ENCODE measurements around the gene SGSH.
"Not testable (repeated sequence)": the region's sequence is repeated elsewhere in the genome, so short reads cannot be mapped to it uniquely, and the experiment has no call there.

The SGSH gene

GRCh38 chr17:80212109-80212508 is 8.0 kb downstream of the SGSH start:
- no peak for DNase-seq (ENCODE audit: low read depth in 1 of 2, low spot score in 1 of 2)

DNA sequence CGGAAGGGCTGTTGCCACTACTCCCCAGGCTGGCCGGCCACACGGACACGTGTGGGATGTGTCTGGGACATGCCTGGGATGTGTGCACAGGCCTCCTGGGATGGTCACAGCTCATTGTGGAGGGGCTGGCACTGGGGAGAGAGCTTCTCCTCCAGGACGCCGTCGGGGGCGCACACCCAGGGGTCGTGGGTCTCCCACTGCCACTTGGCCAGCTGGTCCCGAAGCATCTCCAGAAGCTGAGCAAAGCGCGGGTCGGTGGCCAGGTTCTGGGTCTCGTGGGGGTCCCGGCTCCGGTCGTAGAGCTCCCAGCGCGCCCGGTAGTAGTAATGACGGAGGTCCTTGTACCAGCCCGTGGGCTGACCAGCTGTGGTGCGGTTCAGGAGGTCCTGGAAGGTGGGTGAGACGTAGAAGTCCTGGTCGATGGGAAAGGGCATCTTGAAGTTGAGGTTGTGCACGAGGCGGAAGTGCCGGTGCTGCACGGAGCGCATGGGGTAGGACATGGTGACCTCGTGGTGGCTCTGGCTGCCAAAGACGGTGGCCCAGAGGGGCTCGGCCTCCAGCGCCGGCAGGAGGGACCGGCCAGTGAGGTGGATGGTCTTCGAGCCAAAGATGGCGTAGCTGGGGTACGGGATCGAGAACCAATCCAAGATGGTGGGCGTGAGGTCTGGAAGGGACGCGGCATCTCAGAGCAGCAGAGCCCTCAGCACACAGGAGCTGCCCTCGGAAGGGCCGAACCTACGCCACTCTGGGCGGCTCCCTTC is 9.6 kb downstream of the SGSH start:
- no peak for DNase-seq (ENCODE audit: low read depth in 1 of 2, low spot score in 1 of 2)

DNA sequence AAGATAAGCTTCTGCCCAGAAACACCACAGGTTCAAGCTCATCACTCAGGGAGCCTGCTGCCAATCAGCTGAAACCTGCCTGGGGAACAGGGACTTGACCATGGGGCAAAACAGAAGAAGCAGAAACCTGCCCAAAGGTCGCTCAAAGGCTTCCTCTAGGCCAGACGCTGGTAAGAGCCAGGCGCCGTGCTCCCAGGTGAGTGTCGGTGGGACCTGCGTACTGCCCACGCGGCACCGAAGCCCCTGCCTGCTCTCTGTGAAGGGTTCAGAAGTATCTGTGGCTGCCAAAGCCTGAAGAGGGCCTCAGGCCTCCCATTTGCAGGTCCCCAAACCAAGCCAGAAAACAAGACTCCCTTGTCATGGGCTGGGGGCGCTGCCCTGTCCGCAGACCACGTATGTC is 10.4 kb downstream of the SGSH start:
- no peak for DNase-seq (ENCODE audit: low read depth in 1 of 2, low spot score in 1 of 2)

DNA sequence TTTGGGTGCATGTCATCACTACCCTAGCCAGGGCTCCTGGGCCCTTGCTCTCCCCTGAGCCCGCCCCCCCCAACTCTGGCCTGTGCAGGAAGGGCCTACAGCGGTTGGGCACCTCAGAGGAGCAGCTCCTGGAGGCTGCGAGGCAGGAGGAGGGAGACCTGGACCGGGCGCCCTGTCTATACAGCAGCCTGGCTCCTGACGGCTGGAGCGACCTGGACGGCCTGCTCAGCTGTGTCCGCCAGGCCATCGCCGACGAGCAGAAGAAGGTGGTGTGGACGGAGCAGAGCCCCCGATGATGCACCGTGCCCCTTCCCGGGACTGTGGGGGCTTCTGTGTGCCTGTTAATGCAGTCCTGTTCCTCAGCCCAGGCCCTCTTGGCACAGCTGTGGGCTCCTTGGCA is 12.1 kb downstream of the SGSH start:
- no peak for DNase-seq (ENCODE audit: low read depth in 1 of 2, low spot score in 1 of 2)

DNA sequence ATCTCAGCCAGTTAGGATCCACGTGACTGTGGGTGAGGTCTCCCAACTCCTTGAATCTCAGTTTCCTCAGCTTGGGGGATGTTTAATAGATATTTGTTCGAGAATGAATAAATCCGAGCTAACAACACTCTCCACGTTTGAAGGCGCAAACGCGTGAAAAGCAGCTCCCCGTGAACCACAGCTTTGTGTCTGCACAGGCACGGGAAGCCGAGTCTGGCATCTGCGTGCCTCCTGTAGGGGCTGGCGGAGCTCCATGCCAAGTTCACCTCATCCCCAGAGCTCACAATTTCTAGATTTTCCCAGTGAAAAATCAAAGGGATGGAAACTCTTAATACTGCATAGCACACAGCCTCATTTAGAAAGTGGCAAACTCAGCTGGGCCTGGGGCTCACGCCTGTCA is 14.3 kb downstream of the SGSH start:
- DNase-seq (ENCODE audit: low read depth in 1 of 2, low spot score in 1 of 2) = no peak

- DNase-seq (ENCODE audit: low read depth in 1 of 2, low spot score in 1 of 2) = no peak
Measured at GRCh38 chr17:80204626-80205468, 15.3 kb downstream of the SGSH start.

GRCh38 chr17:80203471-80203963 is 16.6 kb downstream of the SGSH start:
- DNase-seq (ENCODE audit: low read depth in 1 of 2, low spot score in 1 of 2) = no peak

DNA sequence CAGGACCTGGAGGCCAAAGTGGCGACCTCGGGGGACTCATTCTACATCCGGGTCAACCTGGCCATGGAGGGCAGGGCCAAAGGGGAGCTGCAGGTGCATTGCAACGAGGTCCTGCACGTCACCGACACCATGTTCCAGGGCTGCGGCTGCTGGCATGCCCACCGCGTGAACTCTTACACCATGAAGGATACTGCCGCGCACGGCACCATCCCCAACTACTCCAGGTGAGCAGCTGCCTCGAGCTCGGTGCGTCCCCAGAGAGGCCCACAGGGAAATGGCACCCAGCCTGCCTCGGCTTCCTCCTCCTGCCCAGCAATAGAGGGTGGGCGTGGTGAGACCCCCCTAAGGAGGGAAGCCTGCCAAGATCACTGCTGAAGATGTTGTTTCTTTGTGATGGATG is 17.9 kb downstream of the SGSH start:
- no peak for DNase-seq (ENCODE audit: low read depth in 1 of 2, low spot score in 1 of 2)

DNA sequence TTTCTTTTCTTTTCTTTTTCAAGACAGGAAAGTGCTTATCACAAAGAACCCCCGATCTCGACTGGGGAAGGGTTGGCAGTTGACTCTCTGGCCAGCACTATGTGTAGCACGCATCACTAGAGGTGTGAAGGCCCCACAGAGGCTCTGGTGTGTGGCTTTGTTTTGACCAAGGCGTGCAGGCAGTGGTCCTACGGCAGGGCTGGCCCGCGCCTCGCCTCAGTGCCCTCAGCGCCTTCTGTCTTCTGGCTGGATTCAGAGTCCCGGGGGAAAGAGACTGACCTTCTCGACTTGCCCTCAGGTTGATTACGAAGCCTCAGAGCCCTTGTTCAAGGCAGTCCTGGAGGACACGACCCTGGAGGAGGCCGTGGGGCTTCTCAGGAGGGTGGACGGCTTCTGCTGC is 18.7 kb downstream of the SGSH start:
- no peak for DNase-seq (ENCODE audit: low read depth in 1 of 2, low spot score in 1 of 2)

DNA sequence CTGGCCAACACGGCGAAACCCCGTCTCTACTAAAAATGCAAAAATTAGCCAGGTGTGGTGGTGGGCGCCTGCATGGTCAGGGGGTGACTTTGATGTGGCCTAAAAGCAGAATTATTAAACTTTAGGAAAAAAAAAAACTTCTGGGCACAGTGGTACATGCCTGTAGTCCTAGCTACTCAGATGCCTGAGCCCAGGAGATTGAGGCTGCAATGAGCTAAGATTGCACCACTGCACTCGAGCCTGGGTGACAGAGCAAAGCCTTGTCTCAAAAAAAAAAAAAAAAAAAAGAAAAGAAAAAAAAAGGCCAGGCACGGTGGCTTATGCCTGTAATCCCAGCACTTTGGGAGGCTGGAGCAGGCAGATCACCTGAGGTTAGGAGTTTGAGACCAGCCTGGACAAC is 20.8 kb downstream of the SGSH start:
- not testable (repeated sequence) for DNase-seq (ENCODE audit: low read depth in 1 of 2, low spot score in 1 of 2)

- DNase-seq (ENCODE audit: low read depth in 1 of 2, low spot score in 1 of 2) = no peak
Measured at GRCh38 chr17:80198144-80198661, 21.9 kb downstream of the SGSH start.

DNA sequence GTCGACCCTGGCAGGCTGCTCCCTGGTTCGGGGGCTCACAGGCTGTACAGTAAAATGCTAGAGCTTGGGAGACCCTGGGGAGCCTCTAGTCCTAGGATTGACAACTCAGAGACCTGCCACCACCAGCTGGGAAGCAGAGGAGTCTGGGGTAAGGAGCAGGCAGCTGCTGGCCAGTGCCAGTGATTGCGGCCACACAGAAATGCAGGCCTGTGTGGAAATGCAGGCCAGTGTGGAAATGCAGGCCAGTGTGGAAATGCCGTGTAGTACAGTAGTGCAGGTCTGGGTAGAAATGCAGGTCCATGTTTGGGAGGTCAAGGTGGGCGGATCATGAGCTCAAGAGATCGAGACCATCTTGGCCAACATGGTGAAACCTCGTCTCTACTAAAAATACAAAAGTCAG is 23.5 kb downstream of the SGSH start:
- DNase-seq (ENCODE audit: low read depth in 1 of 2, low spot score in 1 of 2) = no peak

DNA sequence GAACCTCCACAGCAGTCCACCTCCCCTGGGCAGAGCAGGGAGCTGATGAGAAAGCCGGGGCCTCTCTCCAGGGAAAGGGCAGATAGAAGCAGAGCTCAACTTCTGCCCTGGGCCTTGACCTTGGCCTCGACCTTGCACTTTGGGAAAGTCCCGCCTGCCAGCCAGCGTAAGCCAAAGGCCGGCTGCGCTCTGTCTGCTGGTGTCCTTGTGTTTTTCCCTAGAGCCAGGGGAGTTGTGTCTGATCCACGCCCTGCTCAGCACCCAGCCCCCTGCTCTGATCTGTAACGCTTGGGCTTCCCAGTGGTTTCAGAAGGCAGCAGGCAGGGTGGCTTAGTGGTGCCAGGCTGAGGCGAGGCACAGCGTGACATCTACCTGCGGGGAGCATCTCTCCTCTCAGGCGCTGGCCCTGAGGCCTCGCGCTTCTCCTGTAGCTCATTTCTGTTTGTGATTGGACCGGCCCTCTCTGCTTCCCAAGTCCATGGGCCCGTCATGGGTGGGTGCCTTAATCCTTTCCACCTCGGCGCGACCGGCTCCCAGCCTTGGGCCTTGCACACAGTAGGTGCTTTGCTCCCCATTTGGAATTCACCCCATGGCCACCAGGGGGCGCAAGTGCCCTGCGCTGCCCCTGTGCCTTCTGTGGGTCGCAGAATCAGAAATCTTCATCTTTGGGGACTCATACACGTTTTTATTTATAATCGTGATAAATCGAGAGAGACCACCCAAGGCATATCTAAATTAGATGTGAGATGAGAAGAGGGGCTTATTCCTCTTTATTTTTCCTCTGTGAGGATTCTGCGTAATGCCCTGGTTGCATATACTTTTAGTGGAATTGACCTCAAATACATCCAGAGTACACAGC is 24.2 kb downstream of the SGSH start:
- DNase-seq (ENCODE audit: low read depth in 1 of 2, low spot score in 1 of 2) = peak; percentile 40 to 51

DNA sequence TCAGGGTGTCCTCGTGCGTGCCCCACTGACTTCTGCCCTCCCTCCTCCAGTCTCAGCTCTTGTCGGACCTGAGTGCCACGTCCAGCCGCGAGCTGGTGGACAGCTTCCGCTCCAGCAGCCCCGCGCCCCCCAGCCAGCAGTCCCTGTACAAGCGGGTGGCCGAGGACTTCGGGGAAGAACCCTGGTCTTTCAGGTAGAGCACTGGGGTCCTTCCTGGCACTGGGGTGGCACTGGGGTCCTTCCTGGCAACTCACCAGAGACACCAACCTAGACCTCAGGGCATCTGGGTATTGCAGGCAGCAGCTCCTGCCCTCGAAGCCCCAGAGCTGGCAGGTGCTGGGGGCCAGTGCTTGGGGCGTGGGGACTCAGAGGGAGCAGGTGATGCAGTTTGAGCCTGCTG is 25.0 kb downstream of the SGSH start:
- DNase-seq (ENCODE audit: low read depth in 1 of 2, low spot score in 1 of 2) = no peak

GRCh38 chr17:80191865-80192661 is 28.1 kb downstream of the SGSH start:
- no peak for DNase-seq (ENCODE audit: low read depth in 1 of 2, low spot score in 1 of 2)

DNA sequence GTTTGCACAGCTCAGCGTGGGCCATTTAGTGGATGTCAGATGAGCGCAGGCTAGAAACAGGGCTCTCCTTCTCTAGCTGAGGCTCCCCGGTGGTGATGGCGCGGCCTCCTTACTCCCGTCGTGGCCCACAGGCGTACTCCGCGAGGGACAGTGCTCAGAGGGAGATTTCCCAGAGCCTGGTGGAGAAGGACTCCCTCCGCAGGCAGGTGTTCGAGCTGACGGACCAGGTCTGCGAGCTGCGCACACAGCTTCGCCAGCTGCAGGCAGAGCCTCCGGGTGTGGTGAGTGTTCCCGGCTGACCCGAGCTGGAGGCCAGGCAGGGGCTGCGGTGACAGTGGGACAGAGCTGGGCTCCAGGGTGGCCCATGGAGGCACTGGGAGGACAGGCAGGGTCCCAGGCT is 28.9 kb downstream of the SGSH start:
- no peak for DNase-seq (ENCODE audit: low read depth in 1 of 2, low spot score in 1 of 2)

DNA sequence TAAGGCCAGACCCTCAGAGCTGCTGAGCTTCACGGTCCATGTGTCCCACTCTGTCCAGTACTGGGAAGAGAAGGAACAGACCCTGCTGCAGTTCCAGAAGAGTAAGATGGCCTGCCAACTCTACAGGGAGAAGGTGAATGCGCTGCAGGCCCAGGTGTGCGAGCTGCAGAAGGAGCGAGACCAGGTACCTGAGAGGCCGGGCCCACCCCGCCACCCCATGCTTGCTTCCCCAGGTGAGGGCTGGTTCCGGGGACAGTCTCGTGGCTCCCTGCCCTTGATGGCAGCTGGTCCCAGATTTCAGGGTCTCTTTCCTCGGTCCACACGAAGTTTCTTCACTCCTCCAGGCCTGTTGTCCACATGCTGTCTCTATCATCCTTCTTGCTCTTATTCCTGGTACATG is 29.4 kb downstream of the SGSH start:
- no peak for DNase-seq (ENCODE audit: low read depth in 1 of 2, low spot score in 1 of 2)

DNA sequence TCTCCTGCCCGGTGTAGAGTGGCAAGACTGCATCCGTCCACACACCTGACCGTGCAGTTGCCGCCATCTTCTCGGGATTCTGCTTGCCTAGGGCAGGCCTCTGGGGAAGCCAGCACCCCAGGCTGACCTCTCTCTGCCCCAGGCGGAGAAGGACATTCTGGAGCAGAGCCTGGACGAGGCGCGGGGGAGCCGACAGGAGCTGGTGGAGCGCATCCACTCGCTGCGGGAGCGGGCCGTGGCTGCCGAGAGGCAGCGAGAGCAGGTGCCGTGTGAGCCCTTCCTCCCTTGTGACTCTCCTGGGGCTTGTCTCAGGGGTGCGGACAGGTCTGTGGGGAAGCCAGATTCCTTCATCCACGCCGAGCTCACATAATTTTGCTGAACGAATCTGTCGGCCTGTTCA is 30.5 kb downstream of the SGSH start:
- no peak for DNase-seq (ENCODE audit: low read depth in 1 of 2, low spot score in 1 of 2)

GRCh38 chr17:80187515-80187941 is 32.6 kb downstream of the SGSH start:
- no peak for DNase-seq (ENCODE audit: low read depth in 1 of 2, low spot score in 1 of 2)

GRCh38 chr17:80187090-80187489 is 33.0 kb downstream of the SGSH start:
- no peak for DNase-seq (ENCODE audit: low read depth in 1 of 2, low spot score in 1 of 2)
